Endothelial cell of umbilical vein (primary cell): ENCODE data around the gene NOL6. TPM values are rescaled to one million over a fixed set of nuclear protein-coding genes. Genes with fewer than 3 reads are reported as not detected.
"Not testable (repeated sequence)": the region's sequence is repeated elsewhere in the genome, so short reads cannot be mapped to it uniquely, and the experiment has no call there.

Experiments used
- BruUV-seq: library from RNA; stranded (reverse); fragments of 400-500 nt; replicated peaks from 2 replicates; lab custom pipeline; 2021; lab: Mats Ljungman, UMichigan
- CTCF ChIA-PET: fragments of 300-600, 350-600 bp; sonication (Branson Sonifier 250); formaldehyde crosslinking; loops from one replicate; lab custom pipeline; 2021; ENCODE audit warnings: antibody characterized with exemption, inconsistent platforms; lab: Charles Lee
- POLR2A ChIA-PET: fragments of 300-600, 350-600 bp; sonication (Branson Sonifier 250); formaldehyde crosslinking; loops from one replicate; lab custom pipeline; 2021; ENCODE audit warnings: antibody characterized with exemption, inconsistent platforms; lab: Charles Lee
- DNase-seq: peaks from one replicate; pipeline ENCODE4 v3.0.0-alpha.2; 2011; ENCODE audit warnings: low read depth, low spot score
- FAIRE-seq: peaks from 2 replicates; lab custom pipeline; 2011; peaks lifted over from hg19 to GRCh38; lab: Jason Lieb, UNC
- H2AFZ ChIP-seq: 2 replicates; pipeline ENCODE4 v1.6.0; 2012; ENCODE audit warnings: low read depth, low read length, control low read depth, inconsistent platforms
- H3K27ac ChIP-seq: 2 replicates; pipeline ENCODE4 v1.5.1; 2011; ENCODE audit warnings: low read depth, mild to moderate bottlenecking, control low read depth, low read length, moderate library complexity; ENCODE audit not compliant: insufficient read depth
- H3K27me3 ChIP-seq, 2 experiments: 2 replicates each; pipeline versions ENCODE4 v1.6.0 to v1.6.1; 2011; ENCODE audit warnings: low read length in 2 of 2, mixed read lengths in 1 of 2; ENCODE audit not compliant: control insufficient read depth in 2 of 2, insufficient read depth in 2 of 2
- H3K36me3 ChIP-seq, 2 experiments: 2 replicates in 1 of 2; 3 replicates in 1 of 2; pipeline ENCODE4 v1.5.1; 2011; ENCODE audit warnings: low read length in 2 of 2, mild to moderate bottlenecking in 1 of 2, moderate library complexity in 1 of 2; ENCODE audit not compliant: control insufficient read depth in 2 of 2, insufficient read depth in 2 of 2; ENCODE audit errors: extremely low read depth in 1 of 2
- H3K4me1 ChIP-seq: 3 replicates; pipeline ENCODE4 v1.5.1; 2011; ENCODE audit warnings: mild to moderate bottlenecking, low read length; ENCODE audit not compliant: control insufficient read depth, insufficient read depth; ENCODE audit errors: extremely low read depth
- H3K4me2 ChIP-seq: 2 replicates; pipeline ENCODE4 v1.6.1; 2011; ENCODE audit warnings: low read length, control low read depth, mixed read lengths; ENCODE audit not compliant: insufficient read depth
- H3K4me3 ChIP-seq, 3 experiments: fragments of 200-600 bp in 1 of 3; sonication (generic), shearing (Covaris generic) in 1 of 3; replicated peaks in 1 of 3; 2 replicates each; pipeline ENCODE4 v1.5.1; 2011 to 2016; ENCODE audit warnings: control low read depth in 3 of 3, low read length in 3 of 3, mild to moderate bottlenecking in 2 of 3, inconsistent platforms in 1 of 3, low read depth in 1 of 3, moderate library complexity in 1 of 3; ENCODE audit not compliant: insufficient read depth in 1 of 3
- H3K79me2 ChIP-seq: 2 replicates; pipeline ENCODE4 v1.6.0; 2012; ENCODE audit warnings: low read length, inconsistent platforms; ENCODE audit not compliant: control insufficient read depth, insufficient read depth
- H3K9ac ChIP-seq: replicated peaks from 2 replicates; pipeline ENCODE3; 2011; ENCODE audit warnings: low read length, control low read depth; ENCODE audit not compliant: insufficient read depth; ENCODE audit errors: extremely low read depth
- H3K9me1 ChIP-seq: replicated peaks from 3 replicates; pipeline ENCODE4 v1.6.0; 2011; ENCODE audit warnings: mild to moderate bottlenecking, low read length; ENCODE audit not compliant: control insufficient read depth, insufficient read depth; ENCODE audit errors: extremely low read depth
- H3K9me3 ChIP-seq: replicated peaks from 2 replicates; pipeline ENCODE4 v1.5.1; 2012; ENCODE audit warnings: low read length, inconsistent platforms; ENCODE audit not compliant: control insufficient read depth, insufficient read depth
- H4K20me1 ChIP-seq: replicated peaks from 2 replicates; pipeline ENCODE3; 2011; ENCODE audit warnings: mild to moderate bottlenecking, low read length; ENCODE audit not compliant: control insufficient read depth, insufficient read depth; ENCODE audit errors: extremely low read depth
- EZH2 ChIP-seq: IDR thresholded peaks from 2 replicates; pipeline ENCODE4 v1.6.1; 2012; ENCODE audit warnings: borderline replicate concordance, low read depth, mild to moderate bottlenecking, moderate library complexity, low read length, inconsistent platforms; ENCODE audit not compliant: severe bottlenecking
- FOS ChIP-seq: IDR thresholded peaks from 2 replicates; pipeline ENCODE4 v1.6.1; 2011; ENCODE audit warnings: mild to moderate bottlenecking, low read length, moderate library complexity, borderline replicate concordance; ENCODE audit not compliant: insufficient read depth
- GATA2 ChIP-seq: IDR thresholded peaks from 2 replicates; pipeline ENCODE4 v1.7.0; 2011; ENCODE audit warnings: low read depth, mild to moderate bottlenecking, moderate library complexity, mixed read lengths, low read length; ENCODE audit not compliant: insufficient read length, insufficient read depth
- JUN ChIP-seq: IDR thresholded peaks from 2 replicates; pipeline ENCODE4 v1.6.1; 2011; ENCODE audit warnings: borderline replicate concordance, low read depth; ENCODE audit not compliant: insufficient read length, insufficient read depth
- MYC ChIP-seq: IDR thresholded peaks from one replicate; pipeline ENCODE4 v1.6.1; 2011; ENCODE audit warnings: mild to moderate bottlenecking, low read depth, low read length
- POLR2A ChIP-seq: IDR thresholded peaks from 2 replicates; pipeline ENCODE4 v1.6.1; 2012; ENCODE audit warnings: low read depth, mild to moderate bottlenecking, control low read depth, low read length
- POLR2AphosphoS5 ChIP-seq: IDR thresholded peaks from 2 replicates; pipeline ENCODE4 v1.6.1; 2012; ENCODE audit warnings: low read depth, mild to moderate bottlenecking, control low read depth, low read length, moderate library complexity; ENCODE audit not compliant: insufficient read depth
- dilution Hi-C: fragments of 300-500 bp; cut with MboI; formaldehyde crosslinking; loops from one replicate; pipeline ENCODE4 v1.15.0; 2019; ENCODE audit warnings: low sequenced_read_pairs; ENCODE audit not compliant: extremely low pct_ligation_motif_present
- intact Hi-C: fragments of 100-400 bp; cut with micrococcal nuclease; formaldehyde crosslinking; loops from one replicate; pipeline ENCODE4 v1.10.0; 2022
- polyA plus RNA-seq, 4 experiments: library from polyadenylated mRNA; depleted of rRNA in 3 of 4; stranded (reverse) in 3 of 4; unstranded in 1 of 4; fragments of >200 nt; gene quantifications; 2 replicates each; pipeline versions ENCODE4 v1.2.1 to v1.2.3, GENCODE V29; 2011 to 2012; ENCODE audit warnings: missing spikeins in 1 of 4
- total RNA-seq: library from RNA; stranded (reverse); gene quantifications from 2 replicates; pipeline ENCODE4 v1.2.3, GENCODE V29; 2021
- TF ChIP-seq, protein P1 (sequence below), 2 donors: IDR thresholded peaks; 1 replicate in 1 of 2; 2 replicates in 1 of 2; pipeline ENCODE4 v1.5.1; 2011; ENCODE audit warnings: low read length in 2 of 2, mild to moderate bottlenecking in 2 of 2, moderate library complexity in 2 of 2, control low read depth in 1 of 2, inconsistent platforms in 1 of 2, low read depth in 1 of 2; ENCODE audit not compliant: insufficient read depth in 1 of 2; ENCODE audit errors: extremely low read depth in 1 of 2
- TF ChIP-seq, protein P2 (sequence below): IDR thresholded peaks from 2 replicates; pipeline ENCODE4 v1.6.1; 2011; ENCODE audit not compliant: insufficient read depth, insufficient read length

Gene NOL6
- total and polyA plus RNA-seq, 2 donors (not counting 3 experiments of a cell fraction or from before 2014, with no cell fraction given): 35.7 to 45.1 TPM

- POLR2A ChIA-PET: no interaction called here
- BruUV-seq: no TSS peak
- dilution Hi-C loops: no loop called here
Measured at GRCh38 chr9:33498387-33498786, 24.7 kb upstream of the NOL6 start.

DNA sequence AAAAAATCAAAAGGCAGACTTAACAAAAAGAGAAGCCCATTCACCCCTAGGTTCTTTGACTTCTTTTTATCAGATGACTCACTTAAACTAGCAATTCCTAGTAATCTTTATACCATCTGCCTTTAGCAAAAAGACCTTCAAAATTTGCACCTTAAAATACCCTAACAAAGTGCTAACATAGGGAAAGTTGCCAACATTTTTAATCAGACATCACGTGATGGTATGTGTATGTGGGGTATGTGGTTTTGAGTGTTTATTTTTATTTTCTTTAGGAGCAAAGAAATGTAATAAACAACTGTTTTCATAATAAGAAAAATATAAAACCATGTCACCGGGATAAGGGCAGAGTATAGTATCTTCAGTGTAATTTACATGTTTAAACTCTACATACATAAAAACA, 20.1 kb upstream of the NOL6 start:
- BruUV-seq, H3K79me2 ChIP-seq, FAIRE-seq, H3K27ac ChIP-seq, H3K4me3 ChIP-seq, intact Hi-C loops, H4K20me1 ChIP-seq, H3K36me3 ChIP-seq, H3K9ac ChIP-seq, H3K9me3 ChIP-seq, H3K27me3 ChIP-seq, dilution Hi-C loops, DNase-seq, H3K9me1 ChIP-seq, H3K4me2 ChIP-seq, H2AFZ ChIP-seq, H3K4me1 ChIP-seq, CTCF ChIA-PET: not testable (repeated sequence)
- POLR2A ChIA-PET: interaction anchor here (0.6 kb wide), 1 partner anchor 9 kb away, joined by 9 read pairs; no protein-coding TSS in a partner anchor

More at GRCh38 chr9:33498387-33498786, 24.7 kb upstream of the NOL6 start:
- DNase-seq (peak; percentile 28), FAIRE-seq (no peak)
- no peak overlapping the region for H3K4me2 ChIP-seq
- no peak overlapping the region for H3K4me3 ChIP-seq
- no peak overlapping the region for H3K9ac ChIP-seq
- TF ChIP-seq MYC (no peak), POLR2A (no peak), EZH2 (no peak), POLR2AphosphoS5 (no peak), FOS (no peak), JUN (no peak), GATA2 (no peak)
- TF ChIP-seq, protein P1, sequence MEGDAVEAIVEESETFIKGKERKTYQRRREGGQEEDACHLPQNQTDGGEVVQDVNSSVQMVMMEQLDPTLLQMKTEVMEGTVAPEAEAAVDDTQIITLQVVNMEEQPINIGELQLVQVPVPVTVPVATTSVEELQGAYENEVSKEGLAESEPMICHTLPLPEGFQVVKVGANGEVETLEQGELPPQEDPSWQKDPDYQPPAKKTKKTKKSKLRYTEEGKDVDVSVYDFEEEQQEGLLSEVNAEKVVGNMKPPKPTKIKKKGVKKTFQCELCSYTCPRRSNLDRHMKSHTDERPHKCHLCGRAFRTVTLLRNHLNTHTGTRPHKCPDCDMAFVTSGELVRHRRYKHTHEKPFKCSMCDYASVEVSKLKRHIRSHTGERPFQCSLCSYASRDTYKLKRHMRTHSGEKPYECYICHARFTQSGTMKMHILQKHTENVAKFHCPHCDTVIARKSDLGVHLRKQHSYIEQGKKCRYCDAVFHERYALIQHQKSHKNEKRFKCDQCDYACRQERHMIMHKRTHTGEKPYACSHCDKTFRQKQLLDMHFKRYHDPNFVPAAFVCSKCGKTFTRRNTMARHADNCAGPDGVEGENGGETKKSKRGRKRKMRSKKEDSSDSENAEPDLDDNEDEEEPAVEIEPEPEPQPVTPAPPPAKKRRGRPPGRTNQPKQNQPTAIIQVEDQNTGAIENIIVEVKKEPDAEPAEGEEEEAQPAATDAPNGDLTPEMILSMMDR (IDR thresholded peaks at IDR 0.05; ENCODE audit: extremely low read depth in 1 of 2, insufficient read depth in 1 of 2, low read depth in 1 of 2, low read length in 2 of 2): no peak
- TF ChIP-seq, protein P2, sequence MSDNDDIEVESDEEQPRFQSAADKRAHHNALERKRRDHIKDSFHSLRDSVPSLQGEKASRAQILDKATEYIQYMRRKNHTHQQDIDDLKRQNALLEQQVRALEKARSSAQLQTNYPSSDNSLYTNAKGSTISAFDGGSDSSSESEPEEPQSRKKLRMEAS: no peak
- H2AFZ ChIP-seq: no peak overlapping the region
- H3K27ac ChIP-seq: no peak overlapping the region
- no peaks in the 10 kb centered on the region for H4K20me1 ChIP-seq
- no peaks in the 10 kb centered on the region for H3K9me1 ChIP-seq
- H3K9me3 ChIP-seq: no peaks in the 10 kb centered on the region
- peaks cover 3% of the 10 kb centered on the region for H3K4me1 ChIP-seq
- CTCF ChIA-PET: interaction anchor here (0.7 to 0.9 kb wide), 3 partner anchors 19 to 32 kb away, joined by 3 to 4 read pairs (median 3); partner anchors contain the start of gene NOL6
- H3K27me3 ChIP-seq: no peaks in the 10 kb centered on the region
- H3K79me2 ChIP-seq: no peaks in the 10 kb centered on the region
- H3K36me3 ChIP-seq: no peaks in the 10 kb centered on the region
- intact Hi-C loops: no loop called here
